A549 (cell line): Measurements from ENCODE around the gene AQP10. TPM values are rescaled to one million over a fixed set of nuclear protein-coding genes. Genes with fewer than 3 reads are reported as not detected.

Experiments
- ATAC-seq, 2 experiments: fragments of 200-7000 bp in 1 of 2; fragments of >200 bp in 1 of 2; cut with Nextera tagmentation in 1 of 2; cut with Tn5 transposase in 1 of 2; 3 replicates each; pipeline versions ENCODE4 v1.8.0 to v1.9.1; 2018 to 2020; ENCODE audit warnings: mild to moderate bottlenecking in 1 of 2, moderate library complexity in 1 of 2
- CTCF ChIA-PET: fragments of 300-600 bp; sonication (Branson Sonifier 250); formaldehyde crosslinking; extraction: SDS; loops from one replicate; lab custom pipeline; 2021; ENCODE audit warnings: antibody characterized with exemption, inconsistent platforms; lab: Yijun Ruan, JAX
- POLR2A ChIA-PET: fragments of 350-600 bp; formaldehyde crosslinking; extraction: SDS; loops from one replicate; lab custom pipeline; 2021; ENCODE audit warnings: antibody characterized with exemption, inconsistent platforms; lab: Yijun Ruan, JAX
- DNase-seq, 2 experiments: peaks; one replicate each; pipeline versions ENCODE4 v3.0.0 to v3.0.0-alpha.2; 2011 to 2016; ENCODE audit warnings: low read depth in 1 of 2, low spot score in 1 of 2
- FAIRE-seq: peaks from 2 replicates; lab custom pipeline; 2011; peaks lifted over from hg19 to GRCh38; lab: Jason Lieb, UNC
- H3K27ac ChIP-seq, 2 experiments: fragments of >200 bp; sonication (Bioruptor Twin); formaldehyde crosslinking; 3 replicates each; pipeline ENCODE4 v1.5.1; 2016 to 2017
- H3K4me1 ChIP-seq: fragments of >200 bp; sonication (Bioruptor Twin); formaldehyde crosslinking; 3 replicates; pipeline ENCODE4 v1.6.1; 2016
- H3K4me2 ChIP-seq: fragments of >200 bp; sonication (Bioruptor Twin); formaldehyde crosslinking; 3 replicates; pipeline ENCODE4 v1.6.1; 2016
- H3K4me3 ChIP-seq: fragments of >200 bp; sonication (Bioruptor Twin); formaldehyde crosslinking; 3 replicates; pipeline ENCODE4 v1.5.1; 2016
- H3K9me3 ChIP-seq: fragments of >200 bp; sonication (Bioruptor Twin); formaldehyde crosslinking; 3 replicates; pipeline ENCODE4 v1.6.1; 2016
- BCL3 ChIP-seq: fragments of >200 bp; sonication (Bioruptor Twin); formaldehyde crosslinking; IDR thresholded peaks from 3 replicates; pipeline ENCODE4 v1.6.1; 2016
- BHLHE40 ChIP-seq: IDR thresholded peaks from 2 replicates; pipeline ENCODE4 v1.6.1; 2012; ENCODE audit warnings: low read depth, low read length, inconsistent platforms
- CBX2 ChIP-seq: fragments of 200-600 bp; sonication (generic); IDR thresholded peaks from 2 replicates; pipeline ENCODE4 v1.6.1; 2016; ENCODE audit warnings: low read depth, mild to moderate bottlenecking, borderline replicate concordance
- CEBPB ChIP-seq, 2 experiments: fragments of >200 bp in 1 of 2; sonication (Bioruptor Twin) in 1 of 2; formaldehyde crosslinking in 1 of 2; IDR thresholded peaks; 2 replicates each; pipeline ENCODE4 v1.6.1; 2012 to 2016
- CHD2 ChIP-seq: fragments of 150-350 bp; IDR thresholded peaks from 2 replicates; pipeline ENCODE4 v1.6.1; 2014; ENCODE audit warnings: low read length; ENCODE audit not compliant: partially characterized antibody
- CTCF ChIP-seq: fragments of >200 bp; sonication (Bioruptor Twin); formaldehyde crosslinking; IDR thresholded peaks from 3 replicates; pipeline ENCODE4 v1.5.1; 2016
- E2F6 ChIP-seq: IDR thresholded peaks from 2 replicates; pipeline ENCODE4 v1.6.1; 2012; ENCODE audit warnings: low read depth, borderline replicate concordance
- EHMT2 ChIP-seq: fragments of 200-600 bp; sonication (generic); IDR thresholded peaks from 2 replicates; pipeline ENCODE4 v1.6.1; 2016; ENCODE audit warnings: antibody characterized with exemption, low read depth, mild to moderate bottlenecking, moderate library complexity
- FOSL2 ChIP-seq, 2 experiments: fragments of 450-650 bp in 1 of 2; fragments of >200 bp in 1 of 2; sonication (Bioruptor Twin) in 1 of 2; formaldehyde crosslinking; IDR thresholded peaks; 2 replicates each; pipeline versions ENCODE4 v1.5.0 to v1.6.1; 2016 to 2020; ENCODE audit warnings: mild to moderate bottlenecking in 1 of 2, moderate library complexity in 1 of 2
- FOXS1 ChIP-seq: fragments of 250-450 bp; sonication (Bioruptor Pico); IDR thresholded peaks from 2 replicates; pipeline ENCODE4 v1.5.0; 2020; ENCODE audit warnings: mild to moderate bottlenecking, moderate library complexity
- HES2 ChIP-seq: fragments of >200 bp; sonication (Bioruptor Twin); formaldehyde crosslinking; IDR thresholded peaks from 2 replicates; pipeline ENCODE4 v1.6.1; 2016
- HOXA7 ChIP-seq: fragments of 250-450 bp; sonication (Bioruptor Pico); IDR thresholded peaks from 2 replicates; pipeline ENCODE4 v1.5.0; 2020; ENCODE audit warnings: mild to moderate bottlenecking, moderate library complexity
- JUN ChIP-seq, 2 experiments: fragments of >200 bp; sonication (Bioruptor Twin); formaldehyde crosslinking; IDR thresholded peaks; 2 replicates in 1 of 2; 3 replicates in 1 of 2; pipeline ENCODE4 v1.6.1; 2016 to 2017
- KDM1A ChIP-seq: fragments of 200-600 bp; sonication (generic); IDR thresholded peaks from 2 replicates; pipeline ENCODE4 v1.6.1; 2016; ENCODE audit warnings: low read depth, mild to moderate bottlenecking
- MAX ChIP-seq: IDR thresholded peaks from 2 replicates; pipeline ENCODE4 v1.6.1; 2012
- NFE2L2 ChIP-seq: fragments of 150-350 bp; conservative IDR thresholded peaks from 2 replicates; pipeline ENCODE4 v1.6.1; 2014; ENCODE audit warnings: low read length
- PHF8 ChIP-seq: fragments of 200-600 bp; sonication (generic); IDR thresholded peaks from 2 replicates; pipeline ENCODE4 v1.6.1; 2016; ENCODE audit warnings: low read depth, mild to moderate bottlenecking, antibody characterized with exemption, moderate library complexity, borderline replicate concordance
- POLR2A ChIP-seq: IDR thresholded peaks from 2 replicates; pipeline ENCODE4 v1.6.1; 2012; ENCODE audit warnings: mild to moderate bottlenecking, low read length
- POLR2AphosphoS2 ChIP-seq: conservative IDR thresholded peaks from 2 replicates; pipeline ENCODE4 v1.6.1; 2012; ENCODE audit warnings: low read length, improper control_type of control experiment, inconsistent platforms
- RAD21 ChIP-seq, 2 experiments: fragments of >200 bp in 1 of 2; sonication (Bioruptor Twin) in 1 of 2; formaldehyde crosslinking in 1 of 2; IDR thresholded peaks in 1 of 2; conservative IDR thresholded peaks in 1 of 2; 2 replicates in 1 of 2; 3 replicates in 1 of 2; pipeline ENCODE4 v1.6.1; 2012 to 2018; ENCODE audit warnings: inconsistent platforms in 1 of 2
- REST ChIP-seq: fragments of 200-600 bp; sonication (generic); IDR thresholded peaks from 2 replicates; pipeline ENCODE4 v1.6.1; 2016; ENCODE audit warnings: antibody characterized with exemption, mild to moderate bottlenecking, moderate library complexity
- SMC3 ChIP-seq: fragments of >200 bp; sonication (Bioruptor Twin); formaldehyde crosslinking; IDR thresholded peaks from 3 replicates; pipeline ENCODE4 v1.6.1; 2018; ENCODE audit warnings: inconsistent platforms
- USF2 ChIP-seq: fragments of 450-650 bp; IDR thresholded peaks from 2 replicates; pipeline ENCODE4 v1.6.1; 2014; ENCODE audit warnings: antibody characterized with exemption
- ZNF302 ChIP-seq: fragments of 250-450 bp; sonication (Bioruptor Pico); IDR thresholded peaks from 2 replicates; pipeline ENCODE4 v1.9.0; 2021; ENCODE audit warnings: inconsistent platforms, mild to moderate bottlenecking, moderate library complexity
- WGBS: methylation state at CpG from one replicate; pipeline ENCODE4 v1.1.6; 2017; ENCODE audit errors: missing lambda C conversion rate; 5-methylcytosine and 5-hydroxymethylcytosine counted together
- polyA plus RNA-seq, 4 experiments: library from polyadenylated mRNA; depleted of rRNA in 3 of 4; stranded (reverse); fragments of >200 nt; fragmentation: RNase III in 1 of 4; extraction: RNeasy Plus Mini Kit Qiagen cat#74134 plus additional on column Dnase treatment in 1 of 4; gene quantifications; 2 replicates in 3 of 4; 3 replicates in 1 of 4; pipeline ENCODE4 v1.2.3, GENCODE V29; 2011 to 2017

AQP10 gene
- polyA plus RNA-seq, 2 of the 4 experiments (the other 2 are of a cell fraction) = not detected

- Histone ChIP-seq H3K4me1 (peaks cover 2% of the 10 kb centered on the region; the same call in 1 of the 3 replicates), H3K4me2 (no peak overlapping the region), H3K27ac (no peak overlapping the region), H3K4me3 (no peak overlapping the region), H3K9me3 (no peaks in the 10 kb centered on the region)
- ChIA-PET CTCF (interaction anchor here (1.0 to 22.0 kb wide), 7 partner anchors 9 to 197 kb away, joined by 3 to 268 read pairs (median 3); partner anchors contain the start of genes AQP10, ATP8B2 and IL6R), POLR2A (no interaction called here)
- peak in 1 of 2 experiments; percentile 24 for DNase-seq
- no peak for FAIRE-seq
- 92% methylated on average over 18 of the region's 27 CpGs for WGBS
- peak; percentile 38 to 53; a peak in 4 of 6 replicates for ATAC-seq
- TF ChIP-seq BHLHE40 = no peak
- no peak for TF ChIP-seq CHD2
- TF ChIP-seq USF2 = no peak
- peak; percentile 20; the same call in 1 of the 3 replicates for TF ChIP-seq CTCF
- no peak for TF ChIP-seq FOXS1
- TF ChIP-seq RAD21 (conservative IDR thresholded peaks at IDR 0.05 in 1 of 2, IDR thresholded peaks at IDR 0.05 in 1 of 2) = peak; percentile 42 to 44; a peak in 4 of 5 replicates
- peak; percentile 29; the same call in 1 of the 3 replicates for TF ChIP-seq SMC3
Observed at GRCh38 chr1:154348429-154349076, 27.7 kb downstream of the AQP10 start.

- Histone ChIP-seq H3K4me3 (no peak overlapping the region), H3K4me1 (peaks cover 5% of the 10 kb centered on the region; the same call in 1 of the 3 replicates), H3K27ac (no peak overlapping the region), H3K9me3 (no peaks in the 10 kb centered on the region), H3K4me2 (no peak overlapping the region)
- no peak for DNase-seq
- FAIRE-seq = no peak
- ChIA-PET CTCF (interaction anchor here (1.2 to 22.0 kb wide), 5 partner anchors 14 to 244 kb away, joined by 3 to 268 read pairs (median 11); partner anchors contain the start of genes AQP10, ATP8B2 and IL6R), POLR2A (no interaction called here)
- WGBS = 86% methylated on average over 5 of the region's 7 CpGs
- no peak for ATAC-seq
- TF ChIP-seq CBX2 (no peak), HOXA7 (CRISPR knock-in tag) (no peak), REST (no peak), ZNF302 (CRISPR knock-in tag) (no peak), E2F6 (no peak), POLR2A (no peak), CEBPB (IDR thresholded peaks at IDR 0.05) (no peak)
Observed at GRCh38 chr1:154349121-154349520, 28.2 kb downstream of the AQP10 start.

- Histone ChIP-seq H3K4me2 (no peak overlapping the region), H3K9me3 (no peaks in the 10 kb centered on the region), H3K4me3 (no peak overlapping the region), H3K27ac (no peak overlapping the region), H3K4me1 (peaks cover 5% of the 10 kb centered on the region; the same call in 1 of the 3 replicates)
- POLR2A ChIA-PET = no interaction called here
- no peak for FAIRE-seq
- CTCF ChIA-PET = interaction anchor here (1.2 to 22.0 kb wide), 5 partner anchors 10 to 245 kb away, joined by 4 to 268 read pairs (median 11); partner anchors contain the start of genes AQP10, ATP8B2 and IL6R
- 71% methylated on average over 4 of the region's 4 CpGs for WGBS
- no peak for DNase-seq
- no peak for ATAC-seq
- no peak for TF ChIP-seq HES2
- TF ChIP-seq PHF8 = no peak
- no peak for TF ChIP-seq NFE2L2
- TF ChIP-seq FOSL2 (IDR thresholded peaks at IDR 0.05) = no peak
- TF ChIP-seq FOSL2 (CRISPR knock-in tag; IDR thresholded peaks at IDR 0.05) = no peak
- TF ChIP-seq POLR2A = no peak
- TF ChIP-seq KDM1A = no peak
- TF ChIP-seq MAX = no peak
- no peak for TF ChIP-seq JUN (IDR thresholded peaks at IDR 0.05)
- no peak for TF ChIP-seq EHMT2
- no peak for TF ChIP-seq BCL3
- no peak for TF ChIP-seq POLR2AphosphoS2
Observed at GRCh38 chr1:154350383-154350782, 29.5 kb downstream of the AQP10 start.
